GM18511 (cell line): ENCODE measurements around the gene MGAT4A.
"Not testable (repeated sequence)": the region's sequence is repeated elsewhere in the genome, so short reads cannot be mapped to it uniquely, and the experiment has no call there.

ENCODE experiments used
- ATAC-seq: cut with Tn5 transposase; IDR thresholded peaks from one replicate; pipeline ENCODE4 v1.9.1; 2021; ENCODE audit warnings: mild to moderate bottlenecking, moderate library complexity; ENCODE audit not compliant: unreplicated experiment

MGAT4A gene

DNA sequence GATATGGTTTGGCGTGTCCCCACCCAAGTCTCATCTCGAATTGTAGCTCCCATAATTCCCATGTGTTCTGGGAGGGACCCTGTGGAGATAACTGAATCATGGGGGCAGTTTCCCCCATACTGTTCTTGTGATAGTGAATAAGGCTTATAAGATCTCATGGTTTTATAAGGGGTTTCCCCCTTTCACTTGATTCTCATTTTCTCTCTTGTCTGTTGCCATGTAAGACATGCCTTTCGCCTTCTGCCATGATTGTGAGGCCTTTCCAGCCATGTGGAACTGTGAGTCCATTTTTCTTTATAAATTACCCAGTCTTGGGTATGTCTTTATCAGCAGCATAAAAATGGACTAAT lies 71.5 kb downstream of the MGAT4A start:
- not testable (repeated sequence) for ATAC-seq

DNA sequence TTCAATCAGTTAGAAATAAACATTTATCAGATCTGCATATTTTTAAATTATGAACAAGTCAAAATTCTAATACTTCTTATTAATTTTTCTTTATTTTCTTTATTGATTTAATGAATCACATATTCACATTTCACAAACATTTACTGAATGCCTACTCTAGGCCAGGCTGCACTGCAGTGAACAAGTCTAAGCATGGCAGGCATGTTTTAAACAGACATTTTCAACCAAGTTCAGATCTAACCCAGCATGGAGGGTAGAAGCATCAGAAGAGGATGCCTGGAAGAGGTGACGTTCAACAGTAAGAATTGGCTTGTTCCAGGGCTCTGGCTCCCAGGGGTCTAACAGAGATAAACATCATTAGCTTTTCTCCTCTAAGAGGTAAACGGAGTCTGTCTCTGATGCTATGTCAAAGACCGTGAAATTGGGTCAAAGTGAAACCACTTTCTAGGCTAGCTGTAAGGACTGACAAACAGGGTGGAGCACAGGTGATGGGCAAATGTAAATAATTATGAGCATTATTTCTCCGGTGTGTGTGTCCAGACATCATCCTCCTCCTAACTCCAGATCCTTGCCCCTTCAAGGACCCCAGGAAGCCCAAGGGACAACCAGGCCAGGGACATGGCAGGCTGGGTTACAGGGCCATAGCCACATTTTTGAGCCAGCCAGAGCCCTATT lies 72.0 kb downstream of the MGAT4A start:
- ATAC-seq = no peak

DNA sequence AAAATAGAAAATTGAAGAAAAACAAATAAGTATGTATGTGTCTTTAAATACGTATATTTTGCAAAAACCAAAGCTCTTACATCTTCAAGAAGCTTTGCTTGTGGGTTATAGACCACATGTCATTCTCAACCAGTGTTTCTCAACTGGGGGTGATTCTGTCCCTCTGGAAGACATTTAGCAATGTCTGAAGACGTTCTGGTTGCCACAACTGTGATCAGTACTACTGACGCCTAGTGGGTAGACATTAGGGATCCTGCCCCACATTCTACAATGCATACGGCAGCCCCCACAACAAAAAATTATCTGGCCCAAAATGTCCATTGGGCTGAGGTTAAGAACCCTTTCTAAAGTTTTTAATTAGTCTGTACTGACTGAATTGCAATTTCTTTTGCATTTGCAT lies 74.1 kb downstream of the MGAT4A start:
- ATAC-seq = no peak

DNA sequence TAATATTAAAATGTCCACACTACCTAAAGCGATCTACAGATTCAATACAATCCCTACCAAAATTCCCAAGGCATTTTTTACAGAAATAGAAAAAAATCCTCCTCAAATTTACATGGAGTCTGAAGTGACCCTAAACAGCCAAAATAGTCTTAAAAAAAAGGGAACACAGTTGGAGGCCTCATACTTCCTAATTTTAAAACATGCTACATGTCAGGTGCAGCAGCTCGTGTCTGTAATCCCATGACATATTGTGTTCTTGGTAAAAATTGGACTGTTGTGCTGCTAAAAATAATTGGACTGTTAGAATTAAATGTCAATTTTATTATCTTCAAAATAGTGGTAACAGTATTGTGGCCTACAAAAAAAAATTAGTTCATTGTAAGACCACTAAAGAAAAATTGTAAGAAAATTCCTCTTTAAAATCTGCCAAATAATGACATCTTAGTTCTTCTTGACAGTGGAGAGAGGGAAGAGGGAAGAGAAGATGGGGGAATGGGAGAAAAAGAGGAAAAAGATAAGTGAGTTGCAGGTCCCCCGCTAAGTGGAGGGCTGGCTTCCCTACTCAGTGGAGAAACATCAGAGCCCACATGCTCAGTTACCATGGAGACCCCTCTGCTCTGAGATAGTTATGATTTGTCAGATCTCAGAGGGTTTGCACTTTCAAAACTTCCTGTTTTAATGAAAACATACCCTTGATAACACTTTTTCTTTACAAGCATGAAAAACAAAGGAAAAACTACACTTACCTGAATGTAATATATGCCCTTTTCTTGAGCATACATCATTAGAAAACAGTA lies 76.0 kb downstream of the MGAT4A start:
- ATAC-seq = no peak

DNA sequence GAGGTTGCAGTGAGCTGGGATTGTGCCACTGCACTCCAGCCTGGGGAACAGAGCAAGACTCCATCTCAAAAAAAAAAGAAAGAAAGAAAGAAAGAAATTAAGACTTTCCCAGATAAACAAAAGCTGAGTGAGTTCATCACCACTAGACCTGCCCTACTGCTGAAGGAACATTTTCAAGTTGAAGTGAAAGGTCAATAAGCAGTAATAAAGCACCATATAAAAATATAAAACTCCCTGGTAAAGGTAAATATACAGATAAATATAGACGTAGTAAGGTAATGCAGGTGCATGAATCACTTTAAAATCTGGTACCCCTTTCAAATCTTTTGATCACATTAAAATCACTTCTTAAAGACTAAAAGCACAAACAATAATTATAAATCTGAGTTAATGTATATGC lies 79.9 kb downstream of the MGAT4A start:
- no peak for ATAC-seq

DNA sequence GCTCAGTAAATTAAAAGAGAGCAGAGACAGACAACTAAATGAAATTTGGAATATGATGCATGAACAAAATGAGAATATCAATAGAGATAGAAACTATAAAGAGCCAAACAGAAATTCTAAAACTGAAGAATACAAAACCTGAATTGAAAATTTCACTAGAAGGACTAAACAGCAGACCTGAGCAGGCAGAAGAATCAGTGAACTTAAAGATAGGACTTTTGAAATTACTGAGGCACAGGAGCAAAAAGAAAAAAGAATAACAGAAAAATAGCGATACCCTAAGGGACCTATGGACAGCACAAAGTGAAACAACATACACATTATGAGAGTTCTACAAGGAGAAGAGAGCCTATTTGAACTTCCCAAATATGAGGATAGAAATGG lies 80.9 kb downstream of the MGAT4A start:
- ATAC-seq = no peak

DNA sequence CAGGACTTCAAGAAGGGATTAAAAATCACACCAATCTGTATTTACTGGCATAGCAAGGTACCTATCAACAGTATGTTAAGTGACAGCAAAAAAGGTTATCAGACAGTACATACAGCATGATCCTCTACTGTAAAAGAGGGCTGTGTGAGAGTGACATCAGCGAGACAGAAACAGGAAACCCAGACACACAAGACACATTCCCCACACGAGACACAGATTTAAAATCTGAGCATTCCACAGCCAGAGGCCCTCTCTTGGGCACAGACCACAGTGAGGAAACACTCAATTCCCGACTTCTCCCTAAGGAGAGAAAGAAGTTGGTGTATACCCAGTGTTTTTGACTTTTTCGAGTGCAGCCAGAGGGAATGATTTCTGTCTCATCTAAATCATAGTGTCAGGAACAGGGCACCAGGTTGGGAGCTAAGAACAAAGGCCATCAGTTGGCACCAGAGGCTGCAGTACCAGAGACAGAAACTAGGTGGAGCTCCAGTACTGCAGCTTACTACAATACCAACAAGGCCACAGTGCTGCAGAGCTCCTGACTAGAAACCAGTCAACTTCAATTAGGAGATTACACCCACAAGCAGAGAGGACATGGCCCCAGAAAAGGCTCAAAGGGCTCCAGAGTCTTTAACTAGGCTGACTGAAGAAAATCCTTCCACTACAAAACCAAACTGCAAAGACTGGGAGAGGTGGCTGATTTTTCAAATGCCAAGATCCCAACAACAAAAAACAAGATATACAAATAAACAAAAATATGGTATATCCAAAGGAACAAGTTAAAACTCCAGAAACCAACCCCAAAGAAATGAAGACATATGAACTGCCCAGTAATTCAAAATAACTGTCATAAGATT lies 81.6 kb downstream of the MGAT4A start:
- peak; percentile 73 for ATAC-seq

DNA sequence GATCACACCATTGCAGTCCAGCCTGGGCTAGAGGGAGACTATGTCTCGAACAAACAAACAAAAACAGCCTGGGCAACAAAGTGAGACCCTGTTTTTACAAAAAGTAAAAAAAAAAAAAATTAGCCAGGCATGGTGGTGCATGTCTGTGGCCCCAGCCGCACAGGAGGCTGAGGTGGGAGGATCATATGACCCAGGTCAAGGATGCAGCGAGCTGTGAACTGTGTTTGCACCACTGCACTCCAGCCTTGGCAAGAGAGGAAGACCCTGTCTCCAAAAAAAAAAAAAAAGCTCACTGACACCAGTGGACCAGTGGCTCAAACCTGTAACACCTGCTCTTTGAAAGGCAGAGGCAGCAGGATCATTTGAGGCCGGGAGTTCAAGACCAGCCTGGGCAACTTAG lies 82.5 kb downstream of the MGAT4A start:
- ATAC-seq = no peak

DNA sequence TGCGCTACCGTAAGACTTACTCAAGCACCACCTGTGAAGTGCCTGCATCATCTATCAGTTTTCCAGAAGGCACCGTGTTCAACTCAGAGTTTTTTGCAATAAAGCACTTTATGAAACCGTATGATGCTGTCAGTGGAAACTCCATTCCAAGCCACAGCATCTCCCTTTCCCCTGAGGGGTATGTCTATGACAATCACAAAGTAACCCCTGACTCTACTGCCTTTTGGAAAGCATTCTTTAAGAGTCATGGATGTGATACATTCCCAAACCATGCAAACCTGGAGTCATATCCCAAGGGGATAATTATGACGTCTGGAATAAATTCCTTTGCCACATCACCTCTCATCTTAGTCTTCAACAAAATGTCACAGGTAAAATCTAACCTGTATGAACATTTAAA lies 83.3 kb downstream of the MGAT4A start:
- ATAC-seq = no peak

DNA sequence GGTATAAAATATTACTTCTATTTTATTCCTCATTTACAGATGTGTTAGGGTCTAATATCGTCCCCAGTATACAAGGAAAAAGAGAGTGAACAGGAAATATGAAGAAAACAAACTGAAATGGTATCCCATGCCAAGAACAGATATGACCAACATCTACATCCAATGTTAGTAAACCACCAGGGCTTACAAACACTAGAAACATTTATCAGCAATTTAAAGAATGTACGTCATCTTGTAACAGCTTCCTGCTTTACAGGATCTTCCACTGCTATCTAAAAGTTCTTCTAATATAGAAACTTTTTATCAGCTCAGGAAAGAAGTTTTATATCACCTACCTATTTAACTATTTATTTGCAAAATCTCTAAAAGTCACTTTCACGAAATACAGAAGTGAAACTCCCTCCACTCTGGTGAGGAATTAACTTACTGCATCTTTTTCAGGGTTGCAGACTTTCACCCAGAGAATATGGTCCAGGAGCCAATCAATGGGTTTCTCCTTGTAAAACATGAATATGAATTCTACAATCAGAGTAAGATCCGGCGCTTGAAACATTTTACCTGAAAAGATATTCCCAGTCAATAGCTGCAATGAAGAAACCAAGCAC lies 87.3 kb downstream of the MGAT4A start:
- no peak for ATAC-seq

DNA sequence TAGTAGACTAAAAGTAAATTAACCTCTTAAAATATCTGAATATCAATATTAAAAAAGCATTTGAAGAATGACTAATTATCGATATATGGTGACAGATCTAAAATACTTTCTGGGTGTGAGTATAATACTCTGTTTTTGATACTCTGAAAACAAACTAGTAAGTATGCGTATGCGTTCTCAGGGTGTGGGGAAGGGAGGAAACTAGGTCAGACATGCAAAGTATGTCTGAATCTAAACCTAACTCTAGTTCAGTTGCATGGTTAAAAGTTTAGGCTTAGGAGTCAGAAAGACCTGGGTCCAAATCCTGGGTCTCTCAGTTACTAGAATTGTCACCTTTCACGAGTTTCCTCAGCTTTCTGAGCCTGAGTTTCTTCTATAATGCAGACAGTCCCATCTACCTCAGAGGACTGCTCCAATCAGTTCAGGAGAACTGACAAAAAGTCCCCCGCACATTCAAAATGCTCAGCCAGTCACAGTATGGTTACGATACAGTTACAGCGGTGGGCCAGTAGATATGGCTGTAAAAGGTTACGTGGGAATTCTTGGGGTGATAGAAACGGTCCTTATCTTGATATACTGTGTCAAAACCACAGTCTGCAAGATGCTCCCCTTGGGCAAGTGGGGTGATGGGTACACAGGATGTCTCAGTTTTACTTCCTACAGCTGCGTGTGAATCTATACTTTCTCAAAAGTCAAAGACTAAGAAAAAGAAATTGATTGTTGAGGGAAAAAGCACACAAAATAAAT lies 93.4 kb downstream of the MGAT4A start:
- ATAC-seq = peak; percentile 89

DNA sequence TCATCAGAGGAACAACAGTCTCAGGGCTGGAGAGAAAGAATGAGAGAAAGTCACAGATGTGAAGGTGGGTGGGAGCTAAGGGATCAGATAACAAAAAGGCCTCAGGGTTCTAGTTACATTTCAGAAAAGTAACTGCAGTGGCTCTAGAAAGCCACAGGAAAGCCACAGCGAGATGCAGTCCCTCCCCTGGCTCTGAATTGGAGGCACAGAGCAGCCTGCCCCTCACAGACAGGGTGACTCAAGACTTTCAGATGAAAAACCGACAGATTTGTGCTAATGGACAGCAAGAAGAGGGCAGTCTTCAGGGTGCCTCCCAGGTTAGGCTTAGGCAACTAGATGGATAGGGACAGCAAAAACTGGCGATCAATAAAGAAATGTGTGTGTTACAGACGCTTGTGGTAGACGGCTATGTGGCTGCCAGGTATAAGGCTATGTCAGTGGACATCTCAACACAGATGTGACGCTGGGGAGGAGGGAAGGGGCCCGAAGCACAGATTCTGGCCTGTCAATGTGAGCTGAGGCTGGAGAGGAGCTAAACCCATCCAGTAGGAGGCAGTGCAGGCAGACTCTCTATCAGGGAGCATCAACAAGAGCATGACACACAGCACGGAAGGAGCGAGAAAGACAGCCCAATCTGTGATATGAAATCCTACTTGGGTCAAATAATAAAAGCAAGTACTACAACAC lies 96.4 kb downstream of the MGAT4A start:
- no peak for ATAC-seq

DNA sequence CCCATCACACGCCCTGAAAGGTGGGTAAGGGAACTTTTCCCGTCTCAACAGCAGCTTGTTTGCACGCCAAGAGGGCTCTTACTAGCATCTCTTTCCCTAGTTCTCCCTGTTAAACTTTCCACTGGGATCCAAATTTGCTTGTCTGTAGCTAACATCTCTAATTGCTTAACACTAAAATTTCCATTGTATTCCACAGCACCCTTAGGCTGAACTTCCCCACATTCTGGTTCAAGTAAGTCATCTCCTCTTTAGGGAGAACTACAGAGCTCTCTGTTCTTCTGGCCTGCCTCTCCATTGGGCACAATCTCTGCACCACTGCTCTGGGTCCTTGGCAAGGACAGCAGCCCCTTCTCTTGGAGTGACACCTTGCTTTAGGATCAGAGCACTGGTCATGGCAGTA lies 98.6 kb downstream of the MGAT4A start:
- no peak for ATAC-seq

DNA sequence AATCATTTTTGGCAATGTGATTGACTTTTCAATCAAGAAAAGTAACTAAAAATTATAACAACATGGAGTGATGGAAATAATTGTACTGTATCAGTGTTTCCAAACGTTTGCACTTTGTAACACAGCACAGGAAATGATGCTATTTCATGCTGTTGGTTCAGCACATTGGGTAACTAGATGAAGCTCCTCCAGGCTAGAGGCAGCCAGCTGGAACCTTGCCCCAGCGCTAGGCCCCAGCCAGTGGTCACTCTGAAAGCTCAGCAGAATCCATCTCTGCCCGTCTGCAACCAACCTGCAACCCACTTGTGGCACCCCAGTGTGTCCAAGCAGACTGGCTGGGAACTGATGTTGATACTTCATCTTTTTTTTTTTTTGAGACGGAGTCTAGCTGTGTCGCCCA lies 107.3 kb downstream of the MGAT4A start:
- no peak for ATAC-seq

DNA sequence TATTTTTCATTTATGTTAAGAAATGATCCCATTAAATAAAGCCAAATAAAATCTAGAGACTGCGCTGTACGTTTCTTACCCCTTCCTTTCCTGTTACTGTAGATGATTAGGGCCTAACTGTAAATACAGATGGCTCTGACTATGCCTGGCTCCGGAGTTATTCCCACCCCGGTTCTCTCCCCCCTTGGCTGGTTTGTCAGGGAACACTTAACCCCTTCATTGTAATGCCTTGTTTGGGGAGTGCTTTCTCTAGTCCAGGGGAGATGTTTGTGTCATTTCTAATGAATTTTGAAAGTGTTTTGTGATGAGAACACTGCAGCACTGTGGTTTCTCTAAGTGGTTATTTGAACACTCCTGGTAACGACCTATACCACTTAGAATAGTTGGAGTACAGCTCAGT lies 113.8 kb downstream of the MGAT4A start:
- no peak for ATAC-seq

DNA sequence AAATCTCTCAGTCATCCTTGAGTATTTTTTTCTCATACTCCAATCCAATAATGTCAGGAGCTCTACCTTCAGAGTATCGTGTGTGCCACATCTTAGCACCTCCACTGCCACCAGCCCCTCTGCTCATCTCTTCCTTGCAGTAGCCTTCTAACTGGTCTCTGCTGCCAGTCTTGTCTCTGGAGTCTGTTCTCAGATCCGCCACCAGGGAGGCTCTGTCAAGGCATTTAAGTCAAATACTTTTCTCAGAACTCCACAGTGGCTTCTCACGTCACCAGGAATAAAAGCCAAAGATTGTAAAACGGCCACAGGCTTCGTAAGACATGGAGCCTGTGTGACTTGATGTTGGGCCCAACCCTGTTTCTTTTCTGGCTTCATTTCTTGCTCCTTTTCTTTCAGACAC lies 115.5 kb downstream of the MGAT4A start:
- ATAC-seq = no peak

DNA sequence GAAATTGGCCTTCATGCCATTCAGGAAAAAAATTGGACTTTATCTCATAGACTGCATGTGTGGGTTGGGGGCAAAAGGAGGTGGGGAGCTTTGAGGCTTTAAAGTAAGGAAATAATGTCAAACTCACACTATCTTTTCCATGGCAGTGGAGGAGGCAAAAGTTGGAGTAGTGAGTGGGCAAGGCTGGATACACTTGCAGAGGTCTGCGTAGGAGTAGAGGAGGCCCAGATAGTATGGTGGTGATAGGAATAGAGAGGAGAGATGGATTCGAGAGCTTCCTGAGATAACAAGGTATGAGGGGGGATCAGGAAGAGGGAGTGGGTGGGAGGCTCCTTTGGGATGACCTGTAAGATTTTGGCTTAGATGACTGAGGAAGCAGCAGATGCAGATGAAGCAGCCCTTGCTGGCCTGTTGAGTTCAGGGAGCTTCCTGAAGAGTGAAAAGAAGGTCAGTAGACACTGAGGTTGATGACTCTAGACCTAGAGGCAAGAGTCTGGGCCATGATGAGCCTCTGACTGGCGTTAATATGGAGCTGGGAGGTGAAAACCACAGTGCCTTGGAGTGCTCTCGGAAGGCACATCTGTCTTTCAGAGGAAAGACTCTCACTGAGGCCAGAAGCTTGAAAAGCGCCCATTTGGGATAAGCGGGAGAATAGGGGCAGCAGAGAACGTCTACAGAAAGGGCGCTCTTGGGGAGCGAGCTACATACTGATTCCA lies 116.8 kb downstream of the MGAT4A start:
- no peak for ATAC-seq

DNA sequence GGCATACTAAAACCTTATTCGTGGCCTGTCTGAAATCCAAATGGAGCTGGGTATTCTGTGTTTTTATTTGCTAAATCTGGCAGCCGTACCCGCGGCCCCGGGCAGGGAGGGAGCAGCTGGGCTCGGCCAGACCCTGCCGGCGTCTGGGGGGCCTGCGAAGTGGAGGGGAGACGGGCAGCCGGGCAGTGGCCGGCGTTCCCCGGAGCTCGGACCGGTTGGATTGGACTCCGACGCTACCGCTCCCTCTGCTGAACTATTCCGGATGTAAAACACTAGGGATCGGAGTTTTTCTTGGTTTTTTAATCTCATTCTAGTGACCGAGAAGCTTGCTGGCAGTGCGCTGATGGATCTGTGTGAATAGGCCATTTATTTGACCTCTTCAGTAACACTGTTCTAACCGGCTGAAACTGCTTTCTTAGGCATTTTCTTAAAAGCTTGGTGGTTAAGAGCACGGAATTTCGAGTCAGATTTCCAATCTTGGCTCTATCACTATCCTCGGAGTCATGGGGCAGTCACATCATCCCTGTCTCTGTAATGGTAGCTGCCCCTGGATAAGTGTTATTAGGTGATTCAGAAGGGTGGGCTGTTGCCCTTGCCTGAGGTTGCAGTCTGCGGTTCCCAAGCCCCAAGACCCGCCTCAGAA lies 121.8 kb downstream of the MGAT4A start:
- peak; percentile 8 for ATAC-seq
